Retinal pigment epithelial cell (primary cell): ENCODE measurements around the gene APOOL.

Source experiments
- DNase-seq: peaks from one replicate; pipeline ENCODE4 v3.0.0-alpha.2; 2010; ENCODE audit warnings: low read depth
- H3K4me3 ChIP-seq: 2 replicates; pipeline ENCODE4 v1.5.1; 2011; ENCODE audit warnings: mild to moderate bottlenecking, low read length, control low read depth, moderate library complexity
- CTCF ChIP-seq: conservative IDR thresholded peaks from 2 replicates; pipeline ENCODE4 v1.5.1; 2011; ENCODE audit warnings: low read depth, low read length, control low read depth, inconsistent platforms

APOOL gene

GRCh38 chrX:85113746-85114145 lies 110.1 kb downstream of the APOOL start:
- no peak overlapping the region for H3K4me3 ChIP-seq
- DNase-seq = no peak
- TF ChIP-seq CTCF = no peak

- no peak overlapping the region for H3K4me3 ChIP-seq
- no peak for TF ChIP-seq CTCF
- DNase-seq = no peak
These were observed 110.5 kb downstream of the APOOL start for GRCh38 chrX:85114171-85114570.

- TF ChIP-seq CTCF = peak; percentile 8
- DNase-seq = no peak
- H3K4me3 ChIP-seq = no peak overlapping the region
These were observed 111.1 kb downstream of the APOOL start for GRCh38 chrX:85114776-85115175.

- H3K4me3 ChIP-seq = no peak overlapping the region
- no peak for TF ChIP-seq CTCF
- no peak for DNase-seq
These were observed 111.6 kb downstream of the APOOL start for GRCh38 chrX:85115252-85115651.

GRCh38 chrX:85136409-85136808 lies 132.7 kb downstream of the APOOL start:
- no peak for TF ChIP-seq CTCF
- DNase-seq = no peak
- no peak overlapping the region for H3K4me3 ChIP-seq

- H3K4me3 ChIP-seq = no peak overlapping the region
- no peak for TF ChIP-seq CTCF
- no peak for DNase-seq
These were observed 135.7 kb downstream of the APOOL start for GRCh38 chrX:85139422-85139821.

GRCh38 chrX:85140964-85141363 lies 137.3 kb downstream of the APOOL start:
- DNase-seq = no peak
- no peak for TF ChIP-seq CTCF
- H3K4me3 ChIP-seq = no peak overlapping the region
